Measurements from ENCODE around the gene CDKAL1. TPM values are rescaled to one million over a fixed set of nuclear protein-coding genes. Genes with fewer than 3 reads are reported as not detected.
A peak's percentile ranks its signal among the peaks of the same experiment; 100 is the strongest.

The CDKAL1 gene
- total and polyA plus RNA-seq, 2 donors (not counting 3 experiments of a cell fraction or from before 2014, with no cell fraction given): 6.1 to 20.5 TPM

- peaks cover 35% of the 10 kb centered on the region for H3K4me1 ChIP-seq (ENCODE audit: control insufficient read depth, extremely low read depth, insufficient read depth, low read length)
- H3K27ac ChIP-seq (ENCODE audit: insufficient read depth, low read depth, low read length): no peak overlapping the region
- dilution Hi-C loops (cut with MboI; ENCODE audit: extremely low pct_ligation_motif_present, low sequenced_read_pairs) (no loop called here), intact Hi-C loops (cut with micrococcal nuclease) (loop anchor here (1.0 to 5.0 kb wide), 3 partner anchors 121 to 235 kb away; no protein-coding TSS in a partner anchor)
- FAIRE-seq (no peak), DNase-seq (ENCODE audit: low read depth, low spot score) (peak; percentile 12)
- POLR2A ChIA-PET: no interaction called here
- H3K79me2 ChIP-seq (ENCODE audit: control insufficient read depth, insufficient read depth, low read length): no peaks in the 10 kb centered on the region
- no TSS peak for BruUV-seq (replicated peaks)
- no peaks in the 10 kb centered on the region for H3K9me1 ChIP-seq (replicated peaks; ENCODE audit: control insufficient read depth, extremely low read depth, insufficient read depth, low read length)
- no peaks in the 10 kb centered on the region for H4K20me1 ChIP-seq (replicated peaks; ENCODE audit: control insufficient read depth, extremely low read depth, insufficient read depth, low read length)
- no peaks in the 10 kb centered on the region for H3K9me3 ChIP-seq (replicated peaks; ENCODE audit: control insufficient read depth, insufficient read depth, low read length)
- no peak overlapping the region for H3K9ac ChIP-seq (replicated peaks; ENCODE audit: extremely low read depth, insufficient read depth, low read length)
- H3K27me3 ChIP-seq (ENCODE audit: control insufficient read depth in 2 of 2, insufficient read depth in 2 of 2, low read length in 2 of 2): no peaks in the 10 kb centered on the region
- CTCF ChIA-PET: interaction anchor here (0.8 kb wide), 1 partner anchor 22 kb away, joined by 3 read pairs; no protein-coding TSS in a partner anchor
- TF ChIP-seq CTCF (IDR thresholded peaks at IDR 0.05; ENCODE audit: extremely low read depth in 1 of 2, insufficient read depth in 1 of 2, low read depth in 1 of 2, low read length in 2 of 2): no peak
- no peak for TF ChIP-seq POLR2AphosphoS5 (IDR thresholded peaks at IDR 0.05; ENCODE audit: insufficient read depth, low read depth, low read length)
- TF ChIP-seq MYC (IDR thresholded peaks at IDR 0.05; ENCODE audit: low read depth, low read length): no peak
- no peak for TF ChIP-seq JUN (IDR thresholded peaks at IDR 0.05; ENCODE audit: borderline replicate concordance, insufficient read depth, insufficient read length, low read depth)
- no peak for TF ChIP-seq GATA2 (IDR thresholded peaks at IDR 0.05; ENCODE audit: insufficient read depth, insufficient read length, low read depth, low read length)
- TF ChIP-seq EZH2 (IDR thresholded peaks at IDR 0.05; ENCODE audit: borderline replicate concordance, low read depth, low read length, severe bottlenecking): no peak
- no peak for TF ChIP-seq POLR2A (IDR thresholded peaks at IDR 0.05; ENCODE audit: low read depth, low read length)
- no peak for TF ChIP-seq FOS (IDR thresholded peaks at IDR 0.05; ENCODE audit: borderline replicate concordance, insufficient read depth, low read length)
- TF ChIP-seq MAX (IDR thresholded peaks at IDR 0.05; ENCODE audit: insufficient read depth, insufficient read length): no peak
- no peak overlapping the region for H2AFZ ChIP-seq (ENCODE audit: low read depth, low read length)
- no peak overlapping the region for H3K4me2 ChIP-seq (ENCODE audit: insufficient read depth, low read length)
- H3K4me3 ChIP-seq (replicated peaks in 1 of 3; ENCODE audit: insufficient read depth in 1 of 3, low read depth in 1 of 3, low read length in 3 of 3): no peak overlapping the region
- H3K36me3 ChIP-seq (ENCODE audit: control insufficient read depth in 2 of 2, extremely low read depth in 1 of 2, insufficient read depth in 2 of 2, low read length in 2 of 2): no peaks in the 10 kb centered on the region
These were observed 653.2 kb downstream of the CDKAL1 start for GRCh38 chr6:21187485-21187884.
